EH (cell line): ENCODE measurements around the gene RIPK3.
A peak's percentile ranks its signal among the peaks of the same experiment; 100 is the strongest.

Experiments used
- DNase-seq: peaks from one replicate; pipeline ENCODE4 v3.0.0-alpha.2; 2015; ENCODE audit warnings: low read depth

The RIPK3 gene

DNA sequence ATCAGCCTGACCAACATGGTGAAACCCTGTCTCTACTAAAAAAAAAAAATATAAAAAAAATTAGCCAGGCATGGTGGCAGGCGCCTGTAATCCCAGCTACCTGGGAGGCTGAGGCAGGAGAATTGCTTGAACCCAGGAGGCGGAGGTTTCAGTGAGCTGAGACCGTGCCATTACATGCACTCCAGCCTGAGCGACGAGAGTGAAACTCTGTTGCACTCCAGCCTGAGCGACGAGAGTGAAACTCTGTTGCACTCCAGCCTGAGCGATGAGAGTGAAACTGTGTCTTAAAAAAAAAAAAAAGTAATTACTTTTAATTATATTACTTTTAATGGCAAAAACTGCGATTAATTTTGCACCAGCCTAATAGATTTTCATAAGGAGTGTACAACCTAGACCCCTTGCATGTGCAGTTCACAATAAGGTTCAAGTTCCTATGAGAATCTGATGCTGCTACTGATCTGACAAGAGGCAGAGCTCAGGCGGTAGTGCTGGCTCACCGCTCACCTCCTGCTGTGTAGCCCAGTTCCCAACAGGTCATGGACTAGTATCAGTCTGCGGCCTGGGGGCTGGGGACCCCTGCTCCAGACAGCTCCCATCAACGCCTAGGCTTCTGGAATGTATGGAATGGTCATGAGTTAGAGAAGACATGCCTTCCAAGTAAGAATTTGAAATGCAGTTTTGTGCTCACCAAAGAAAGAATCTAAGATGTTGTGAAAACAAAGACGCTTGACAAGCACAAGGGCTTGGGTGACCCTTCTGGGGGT is 18.4 kb downstream of the RIPK3 start:
- DNase-seq = no peak

GRCh38 chr14:24317141-24317928 is 22.5 kb downstream of the RIPK3 start:
- DNase-seq = peak; percentile 60

- DNase-seq = no peak
These were observed 23.2 kb downstream of the RIPK3 start for GRCh38 chr14:24316597-24316950.

GRCh38 chr14:24315807-24316596 is 23.8 kb downstream of the RIPK3 start:
- DNase-seq = no peak

GRCh38 chr14:24315243-24315806 is 24.5 kb downstream of the RIPK3 start:
- no peak for DNase-seq

- no peak for DNase-seq
These were observed 25.2 kb downstream of the RIPK3 start for GRCh38 chr14:24314377-24315193.

GRCh38 chr14:24313913-24314312 is 25.9 kb downstream of the RIPK3 start:
- DNase-seq = no peak

DNA sequence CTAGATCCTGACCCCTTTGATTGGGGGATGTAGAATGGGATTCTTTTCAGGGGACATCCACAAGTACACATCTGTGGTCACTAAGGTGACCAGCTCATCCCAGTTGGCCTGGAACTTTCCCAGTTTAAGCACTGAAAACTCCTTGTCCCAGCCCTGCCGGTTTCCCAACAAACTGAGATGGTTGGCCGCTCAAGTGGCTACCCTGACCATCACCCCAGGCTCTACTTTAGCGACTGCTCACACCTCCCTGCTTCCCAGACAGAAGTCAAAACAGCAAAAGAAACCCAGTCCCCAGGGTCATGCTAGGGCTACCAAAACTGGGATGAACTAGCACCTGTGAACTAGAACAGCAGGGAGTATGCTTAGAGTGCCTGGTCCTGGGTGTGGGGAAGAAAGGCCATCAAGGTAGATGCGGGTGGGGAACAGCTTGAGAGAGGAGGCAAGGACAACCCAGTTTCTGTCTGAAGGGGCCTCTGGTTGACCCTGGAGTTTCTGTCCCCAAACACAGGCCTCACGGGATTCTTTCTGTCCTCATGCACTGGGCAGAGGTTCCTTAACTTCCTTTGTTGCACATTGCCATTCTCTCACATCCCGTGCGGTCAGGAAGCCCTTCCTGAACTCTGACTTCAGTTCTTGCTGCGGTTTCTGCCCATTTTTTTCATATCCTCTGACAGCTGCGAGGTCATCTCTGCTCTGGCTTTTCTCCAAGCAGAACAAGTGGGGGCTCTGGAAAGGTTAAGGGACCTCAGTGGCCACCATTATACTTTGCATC is 26.9 kb downstream of the RIPK3 start:
- DNase-seq = no peak

- DNase-seq = peak; percentile 26
These were observed 27.8 kb downstream of the RIPK3 start for GRCh38 chr14:24311837-24312615.

GRCh38 chr14:24310646-24311604 is 28.9 kb downstream of the RIPK3 start, which contains the start of gene LTB4R:
LTB4R (plus strand) TSS chr14:24311502; CDS start chr14:24315652, 4,150 bp downstream.
- DNase-seq = peak; percentile 79

GRCh38 chr14:24310265-24310645 is 29.5 kb downstream of the RIPK3 start:
- DNase-seq = peak; percentile 17

DNA sequence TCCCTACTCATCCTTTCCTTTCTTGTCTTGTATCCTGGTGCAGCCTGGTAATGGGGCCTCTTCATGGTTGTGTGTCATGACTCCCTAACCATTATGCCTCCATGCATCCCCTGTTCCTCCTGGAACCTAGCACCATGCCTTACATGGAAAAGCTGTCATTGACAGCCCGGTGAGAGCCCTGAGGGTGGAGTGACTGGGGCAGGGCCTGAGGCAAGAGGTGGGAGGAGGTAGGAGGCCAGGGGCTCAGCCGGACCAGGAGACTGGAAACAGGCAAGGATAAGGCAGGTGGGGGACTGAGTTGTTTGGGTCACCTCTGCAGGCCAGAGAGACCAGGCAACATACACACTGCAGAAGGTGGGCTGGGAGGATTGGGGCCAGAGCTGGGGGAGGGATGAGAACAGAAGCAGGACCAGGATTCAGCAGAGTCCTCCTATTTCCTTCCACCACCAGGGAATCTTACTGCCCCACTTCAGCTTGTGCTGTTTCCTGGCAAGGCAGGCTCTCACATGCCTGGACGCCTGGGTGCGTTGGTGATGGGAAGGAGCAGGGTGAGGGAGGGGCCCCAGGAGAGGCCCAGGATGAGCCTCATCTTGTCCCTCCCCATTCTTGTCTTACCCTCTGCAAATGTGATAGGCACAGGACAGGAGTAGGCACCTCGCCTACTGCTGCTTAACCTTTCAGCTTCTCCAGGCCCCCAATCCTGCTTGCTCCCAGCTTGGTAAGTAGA is 30.1 kb downstream of the RIPK3 start, which contains the start of gene LTB4R2:
Gene LTB4R2, plus strand, starts transcription at position 603 of the 727 bp plus-strand sequence. CDS start 525 bp downstream, outside the sequence.
- no peak for DNase-seq

GRCh38 chr14:24308342-24309124 is 31.3 kb downstream of the RIPK3 start:
- DNase-seq = no peak

GRCh38 chr14:24307575-24308341 is 32.0 kb downstream of the RIPK3 start, which contains the start of gene CIDEB:
CIDEB (minus strand) TSS chr14:24307977; CDS start chr14:24307858, 119 bp downstream.
- DNase-seq = peak; percentile 67

DNA sequence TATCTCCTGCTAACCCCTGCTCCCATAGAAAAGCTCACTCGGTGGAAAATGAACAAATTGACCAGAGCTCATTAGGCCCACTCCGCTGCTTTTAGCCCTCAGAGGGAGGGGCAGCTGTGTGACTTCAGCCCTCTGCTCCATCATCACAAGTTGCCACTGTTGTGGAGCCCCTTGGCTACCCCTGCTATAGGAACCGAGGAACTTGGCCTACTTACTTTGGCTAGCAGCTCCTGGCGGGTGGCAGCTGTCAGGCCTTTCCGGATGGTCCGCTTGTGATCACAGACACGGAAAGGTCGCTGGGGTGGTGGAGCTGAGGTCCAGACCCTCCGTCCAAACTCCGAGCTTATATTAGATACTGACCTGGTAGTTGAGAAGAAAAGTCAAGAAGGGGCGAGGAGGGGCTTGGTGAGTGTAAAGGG is 32.6 kb downstream of the RIPK3 start:
- DNase-seq = no peak

- DNase-seq = no peak
These were observed 35.8 kb downstream of the RIPK3 start for GRCh38 chr14:24304019-24304387.
